Lower lobe of right lung (tissue), 2 donors: ENCODE data around the gene SLC24A3. TPM values are rescaled to one million over a fixed set of nuclear protein-coding genes. Genes with fewer than 3 reads are reported as not detected.

ENCODE experiments used
- ATAC-seq, 2 donors: fragments of 200-7000 bp; cut with Tn5 transposase; one replicate each; pipeline ENCODE4 v1.9.1; 2020 to 2022; ENCODE audit warnings: mild to moderate bottlenecking in 2 of 2, moderate library complexity in 2 of 2
- DNase-seq: peaks from one replicate; pipeline ENCODE4 v3.0.0-alpha.2; 2020
- H3K27ac ChIP-seq: fragments of 200-600 bp; one replicate; pipeline ENCODE4 v1.8.0; 2022
- H3K27me3 ChIP-seq: fragments of 200-600 bp; one replicate; pipeline ENCODE4 v1.8.0; 2022; ENCODE audit warnings: low read depth
- H3K36me3 ChIP-seq: fragments of 200-600 bp; one replicate; pipeline ENCODE4 v1.8.0; 2022; ENCODE audit warnings: mild to moderate bottlenecking
- H3K4me1 ChIP-seq: fragments of 200-600 bp; one replicate; pipeline ENCODE4 v1.8.0; 2022
- H3K4me3 ChIP-seq: fragments of 200-600 bp; one replicate; pipeline ENCODE4 v1.8.0; 2022; ENCODE audit warnings: mild to moderate bottlenecking
- H3K9me3 ChIP-seq: fragments of 200-600 bp; one replicate; pipeline ENCODE4 v1.8.0; 2022
- CTCF ChIP-seq: fragments of 200-600 bp; IDR thresholded peaks from one replicate; pipeline ENCODE4 v1.8.0; 2022; ENCODE audit warnings: antibody characterized with exemption, mild to moderate bottlenecking
- intact Hi-C: fragments of 100-400 bp; cut with DNase I; formaldehyde crosslinking; loops from one replicate; pipeline ENCODE4 v1.11.0; 2022
- total RNA-seq: library from RNA; stranded (reverse); fragmentation: NEBNext Ultra II Directional; extraction: Animal tissue kit (Norgen Biotek cat#: 25700); gene quantifications from one replicate; pipeline ENCODE4 v1.2.1, GENCODE V29; 2021
- donor health status: DM: no; HTN: yes; CAD: no; lungs with severe emphysema.

Gene SLC24A3
- total RNA-seq, 1 donor from 2014 or later: 7.9 TPM

GRCh38 chr20:19696620-19697019 lies 484.2 kb downstream of the SLC24A3 start:
- Histone ChIP-seq H3K27me3 (no peaks in the 10 kb centered on the region), H3K9me3 (no peaks in the 10 kb centered on the region), H3K36me3 (no peaks in the 10 kb centered on the region), H3K4me1 (peaks cover 7% of the 10 kb centered on the region), H3K27ac (no peak overlapping the region), H3K4me3 (no peak overlapping the region)
- intact Hi-C loops: no loop called here
- no peak for ATAC-seq
- DNase-seq: no peak
- no peak for TF ChIP-seq CTCF

DNA sequence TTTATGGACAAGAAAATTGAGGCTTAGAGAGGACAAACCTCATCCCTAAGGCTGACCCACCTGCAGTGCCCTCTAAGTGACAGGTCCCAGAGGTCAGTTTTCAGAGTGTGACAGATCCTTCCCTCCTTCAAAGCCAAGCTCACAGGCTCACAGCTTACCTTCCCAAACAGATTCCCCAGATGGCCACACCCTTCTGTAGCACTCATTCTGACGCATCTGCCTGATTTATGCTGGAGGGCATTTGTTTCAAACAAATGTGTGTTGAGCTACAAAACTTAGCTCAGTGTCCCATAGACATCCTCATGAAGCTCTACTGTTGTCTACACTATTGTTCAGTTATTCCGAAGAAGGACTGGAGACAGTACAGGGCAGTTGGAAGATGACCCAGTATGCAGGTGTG lies 485.0 kb downstream of the SLC24A3 start:
- intact Hi-C loops: no loop called here
- Histone ChIP-seq H3K27me3 (no peaks in the 10 kb centered on the region), H3K27ac (no peak overlapping the region), H3K36me3 (no peaks in the 10 kb centered on the region), H3K4me1 (peaks cover 6% of the 10 kb centered on the region), H3K4me3 (no peak overlapping the region), H3K9me3 (no peaks in the 10 kb centered on the region)
- DNase-seq: no peak
- no peak for TF ChIP-seq CTCF
- ATAC-seq: no peak

- Histone ChIP-seq H3K36me3 (no peaks in the 10 kb centered on the region), H3K4me3 (no peak overlapping the region), H3K27ac (no peak overlapping the region), H3K9me3 (no peaks in the 10 kb centered on the region), H3K27me3 (no peaks in the 10 kb centered on the region), H3K4me1 (no peaks in the 10 kb centered on the region)
- no peak for TF ChIP-seq CTCF
- DNase-seq: no peak
- ATAC-seq: no peak
- intact Hi-C loops: no loop called here
These were observed 486.9 kb downstream of the SLC24A3 start for GRCh38 chr20:19699180-19699971.

DNA sequence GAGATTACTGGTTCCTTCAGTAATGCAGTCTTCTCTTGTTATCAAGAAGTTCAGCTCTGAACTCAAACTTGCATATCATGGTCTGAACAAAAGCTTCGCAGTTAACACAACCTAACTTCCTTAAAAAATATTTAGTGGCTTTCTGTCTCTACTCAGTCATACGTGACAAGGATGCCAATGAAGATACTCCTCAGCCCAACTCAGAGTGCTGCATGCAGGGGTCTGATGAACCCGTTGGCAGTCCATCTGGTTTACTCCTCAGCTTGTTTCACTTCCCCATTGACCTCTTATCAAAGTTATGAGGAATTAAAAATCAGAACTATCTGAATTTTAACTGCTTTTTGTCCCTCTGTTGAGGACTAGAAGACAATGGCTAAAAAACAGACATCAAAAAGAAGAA lies 489.0 kb downstream of the SLC24A3 start:
- intact Hi-C loops: no loop called here

GRCh38 chr20:19706463-19706862 lies 494.0 kb downstream of the SLC24A3 start:
- DNase-seq: no peak
- H3K27me3 ChIP-seq: no peaks in the 10 kb centered on the region
- intact Hi-C loops: no loop called here
- H3K27ac ChIP-seq: no peak overlapping the region
- H3K9me3 ChIP-seq: no peaks in the 10 kb centered on the region
- no peaks in the 10 kb centered on the region for H3K36me3 ChIP-seq
- H3K4me3 ChIP-seq: no peak overlapping the region
- ATAC-seq: peak in 1 of 2 donors; percentile 63
- no peaks in the 10 kb centered on the region for H3K4me1 ChIP-seq
- TF ChIP-seq CTCF: no peak

More for the DNA sequence above, 489.0 kb downstream of the SLC24A3 start:
- no peaks in the 10 kb centered on the region for H3K4me1 ChIP-seq
- DNase-seq: no peak
- no peak overlapping the region for H3K4me3 ChIP-seq
- no peaks in the 10 kb centered on the region for H3K36me3 ChIP-seq
- no peaks in the 10 kb centered on the region for H3K9me3 ChIP-seq
- H3K27me3 ChIP-seq: no peaks in the 10 kb centered on the region
- no peak overlapping the region for H3K27ac ChIP-seq
- TF ChIP-seq CTCF: no peak
- ATAC-seq: no peak
